ENCODE data around the gene SLC49A4. TPM values are rescaled to one million over a fixed set of nuclear protein-coding genes. Genes with fewer than 3 reads are reported as not detected.

SLC49A4 gene
- total RNA-seq, 1 donor: 43.4 TPM

DNA sequence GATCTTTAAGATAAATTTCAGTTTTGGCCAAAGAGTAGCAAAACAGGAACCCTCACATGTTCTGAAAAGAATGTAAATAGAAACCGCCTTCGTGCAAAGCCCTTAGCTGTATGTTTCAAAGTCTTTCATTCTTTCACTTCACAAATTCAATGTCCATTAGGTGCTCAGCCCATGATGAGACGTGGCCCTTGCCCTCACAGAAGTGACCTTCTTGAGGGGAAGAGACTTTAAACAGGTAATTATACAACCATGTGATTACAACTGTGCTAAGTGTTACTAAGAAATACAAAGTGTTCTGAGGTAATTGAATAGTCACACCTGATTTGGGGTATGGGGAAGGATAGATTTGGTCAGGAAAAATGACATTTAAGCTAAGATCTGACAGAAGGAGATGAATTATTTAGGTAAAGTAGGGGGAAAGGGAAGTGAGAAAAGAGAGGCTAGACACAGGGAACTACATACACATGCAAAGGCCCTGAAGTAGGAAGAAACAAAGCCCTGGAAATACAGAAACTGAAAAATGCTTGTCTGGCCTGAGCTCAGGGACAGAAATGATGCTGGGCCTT, 20.8 kb upstream of the SLC49A4 start:
- Histone ChIP-seq H3K9me3 (ENCODE audit: low read depth, low read length) (no peaks in the 10 kb centered on the region), H4K20me1 (ENCODE audit: insufficient read depth, low read length) (no peaks in the 10 kb centered on the region), H3K4me3 (ENCODE audit: insufficient read depth, low read length) (no peak overlapping the region), H3K4me2 (ENCODE audit: insufficient read depth, low read length) (no peak overlapping the region), H2AFZ (ENCODE audit: low read length) (no peak overlapping the region), H3K79me2 (ENCODE audit: insufficient read depth, low read length) (no peaks in the 10 kb centered on the region), H3K4me1 (ENCODE audit: insufficient read depth, low read length) (peaks cover 3% of the 10 kb centered on the region), H3K27me3 (ENCODE audit: insufficient read depth, low read length) (no peaks in the 10 kb centered on the region), H3K27ac (ENCODE audit: low read depth, low read length) (peak overlapping the region; percentile 29), H3K36me3 (ENCODE audit: insufficient read depth, low read length) (no peaks in the 10 kb centered on the region)
- TF ChIP-seq, protein P1, sequence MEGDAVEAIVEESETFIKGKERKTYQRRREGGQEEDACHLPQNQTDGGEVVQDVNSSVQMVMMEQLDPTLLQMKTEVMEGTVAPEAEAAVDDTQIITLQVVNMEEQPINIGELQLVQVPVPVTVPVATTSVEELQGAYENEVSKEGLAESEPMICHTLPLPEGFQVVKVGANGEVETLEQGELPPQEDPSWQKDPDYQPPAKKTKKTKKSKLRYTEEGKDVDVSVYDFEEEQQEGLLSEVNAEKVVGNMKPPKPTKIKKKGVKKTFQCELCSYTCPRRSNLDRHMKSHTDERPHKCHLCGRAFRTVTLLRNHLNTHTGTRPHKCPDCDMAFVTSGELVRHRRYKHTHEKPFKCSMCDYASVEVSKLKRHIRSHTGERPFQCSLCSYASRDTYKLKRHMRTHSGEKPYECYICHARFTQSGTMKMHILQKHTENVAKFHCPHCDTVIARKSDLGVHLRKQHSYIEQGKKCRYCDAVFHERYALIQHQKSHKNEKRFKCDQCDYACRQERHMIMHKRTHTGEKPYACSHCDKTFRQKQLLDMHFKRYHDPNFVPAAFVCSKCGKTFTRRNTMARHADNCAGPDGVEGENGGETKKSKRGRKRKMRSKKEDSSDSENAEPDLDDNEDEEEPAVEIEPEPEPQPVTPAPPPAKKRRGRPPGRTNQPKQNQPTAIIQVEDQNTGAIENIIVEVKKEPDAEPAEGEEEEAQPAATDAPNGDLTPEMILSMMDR (IDR thresholded peaks at IDR 0.05; ENCODE audit: extremely low read depth, low read depth, low read length): no peak
- DNase-seq (ENCODE audit: insufficient read length, low spot score, missing footprints): no peak

GRCh38 chr3:122774564-122774963, 20.3 kb upstream of the SLC49A4 start:
- DNase-seq (ENCODE audit: insufficient read length, low spot score, missing footprints): peak; percentile 60
- TF ChIP-seq, protein P1 (IDR thresholded peaks at IDR 0.05; ENCODE audit: extremely low read depth, low read depth, low read length): peak; percentile 8
- H3K36me3 ChIP-seq (ENCODE audit: insufficient read depth, low read length): no peaks in the 10 kb centered on the region
- H3K27ac ChIP-seq (ENCODE audit: low read depth, low read length): peak overlapping the region; percentile 29
- H3K4me3 ChIP-seq (ENCODE audit: insufficient read depth, low read length): no peak overlapping the region
- peaks cover 3% of the 10 kb centered on the region for H3K4me1 ChIP-seq (ENCODE audit: insufficient read depth, low read length)
- H4K20me1 ChIP-seq (ENCODE audit: insufficient read depth, low read length): no peaks in the 10 kb centered on the region
- no peaks in the 10 kb centered on the region for H3K27me3 ChIP-seq (ENCODE audit: insufficient read depth, low read length)
- H3K4me2 ChIP-seq (ENCODE audit: insufficient read depth, low read length): no peak overlapping the region
- H3K9me3 ChIP-seq (ENCODE audit: low read depth, low read length): no peaks in the 10 kb centered on the region
- H2AFZ ChIP-seq (ENCODE audit: low read length): no peak overlapping the region
- no peaks in the 10 kb centered on the region for H3K79me2 ChIP-seq (ENCODE audit: insufficient read depth, low read length)

DNA sequence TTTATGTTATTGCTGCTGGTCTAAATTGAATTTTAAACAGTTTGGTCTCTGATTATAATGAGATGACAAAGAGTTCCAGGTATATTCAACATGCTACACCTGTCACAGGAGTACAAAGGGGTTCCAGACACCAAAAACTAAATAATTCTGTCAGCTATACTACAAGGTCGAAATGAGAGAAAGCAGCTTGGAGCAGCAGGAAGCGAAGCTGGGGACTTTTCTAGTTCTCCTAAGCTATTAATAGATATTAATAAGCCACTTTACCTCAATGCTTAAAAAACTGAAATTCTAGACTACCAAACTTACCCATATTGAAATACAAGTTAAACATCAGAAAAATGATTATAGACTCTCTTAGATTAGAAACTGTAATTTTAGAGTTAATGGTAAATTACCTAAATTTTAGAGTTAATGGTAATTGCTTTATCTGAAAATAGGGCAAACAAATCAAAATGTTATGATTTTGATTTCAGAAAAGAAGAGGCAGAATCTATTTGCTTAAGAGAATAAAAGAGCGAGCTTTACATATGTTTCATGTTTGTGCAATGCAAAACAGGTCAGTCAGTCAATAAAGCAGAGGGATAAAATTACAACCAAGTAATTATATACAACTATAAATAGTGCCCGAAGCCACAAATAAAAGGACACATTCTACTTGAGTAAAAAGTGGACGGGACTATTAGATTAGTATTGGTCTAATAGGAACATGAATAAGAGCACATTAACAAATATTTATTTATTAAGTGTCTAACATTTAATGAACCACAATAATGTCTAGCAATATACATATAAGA, 18.0 kb upstream of the SLC49A4 start:
- H4K20me1 ChIP-seq (ENCODE audit: insufficient read depth, low read length): no peaks in the 10 kb centered on the region
- H3K27ac ChIP-seq (ENCODE audit: low read depth, low read length): no peak overlapping the region
- H3K4me1 ChIP-seq (ENCODE audit: insufficient read depth, low read length): peaks cover 3% of the 10 kb centered on the region
- no peak overlapping the region for H3K4me3 ChIP-seq (ENCODE audit: insufficient read depth, low read length)
- H3K79me2 ChIP-seq (ENCODE audit: insufficient read depth, low read length): no peaks in the 10 kb centered on the region
- H2AFZ ChIP-seq (ENCODE audit: low read length): no peak overlapping the region
- no peak overlapping the region for H3K4me2 ChIP-seq (ENCODE audit: insufficient read depth, low read length)
- DNase-seq (ENCODE audit: insufficient read length, low spot score, missing footprints): no peak
- H3K36me3 ChIP-seq (ENCODE audit: insufficient read depth, low read length): no peaks in the 10 kb centered on the region
- TF ChIP-seq, protein P1 (IDR thresholded peaks at IDR 0.05; ENCODE audit: extremely low read depth, low read depth, low read length): no peak
- H3K9me3 ChIP-seq (ENCODE audit: low read depth, low read length): no peaks in the 10 kb centered on the region
- H3K27me3 ChIP-seq (ENCODE audit: insufficient read depth, low read length): no peaks in the 10 kb centered on the region

DNA sequence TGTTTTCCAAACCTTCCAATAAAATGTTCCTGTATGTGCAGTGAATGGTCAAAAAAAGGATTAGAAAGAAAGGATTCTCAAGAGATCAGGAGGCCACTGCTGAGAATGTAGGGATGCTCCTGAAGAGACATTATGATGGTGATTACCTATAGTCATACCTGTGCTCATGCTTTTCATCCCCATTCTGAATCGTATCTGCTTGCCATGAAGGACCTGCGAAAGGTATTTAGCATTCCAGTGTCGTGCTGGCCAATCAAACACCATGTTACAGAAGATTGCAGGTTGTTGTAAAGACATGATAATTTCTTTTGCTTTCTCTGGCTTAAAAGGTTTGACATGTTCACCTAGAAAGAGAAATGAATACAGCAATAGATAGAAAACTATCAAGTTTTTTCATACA, 17.3 kb upstream of the SLC49A4 start:
- TF ChIP-seq, protein P1 (IDR thresholded peaks at IDR 0.05; ENCODE audit: extremely low read depth, low read depth, low read length): no peak
- H4K20me1 ChIP-seq (ENCODE audit: insufficient read depth, low read length): no peaks in the 10 kb centered on the region
- no peaks in the 10 kb centered on the region for H3K79me2 ChIP-seq (ENCODE audit: insufficient read depth, low read length)
- H3K9me3 ChIP-seq (ENCODE audit: low read depth, low read length): no peaks in the 10 kb centered on the region
- H3K4me3 ChIP-seq (ENCODE audit: insufficient read depth, low read length): no peak overlapping the region
- H3K27ac ChIP-seq (ENCODE audit: low read depth, low read length): no peak overlapping the region
- DNase-seq (ENCODE audit: insufficient read length, low spot score, missing footprints): no peak
- no peaks in the 10 kb centered on the region for H3K27me3 ChIP-seq (ENCODE audit: insufficient read depth, low read length)
- H3K4me1 ChIP-seq (ENCODE audit: insufficient read depth, low read length): peaks cover 3% of the 10 kb centered on the region
- H2AFZ ChIP-seq (ENCODE audit: low read length): no peak overlapping the region
- no peak overlapping the region for H3K4me2 ChIP-seq (ENCODE audit: insufficient read depth, low read length)
- no peaks in the 10 kb centered on the region for H3K36me3 ChIP-seq (ENCODE audit: insufficient read depth, low read length)

All from osteoblast (primary cell).